HepG2 (cell line): ENCODE measurements around the gene CHPF. TPM values are rescaled to one million over a fixed set of nuclear protein-coding genes. Genes with fewer than 3 reads are reported as not detected.

Experiments
- DNMT1 ChIP-seq: sonication (generic); formaldehyde crosslinking; IDR thresholded peaks from 2 replicates; pipeline ENCODE4 v1.5.1; 2020; ENCODE audit warnings: mild to moderate bottlenecking, missing genetic modification reagents
- EEA1 ChIP-seq: sonication (generic); formaldehyde crosslinking; IDR thresholded peaks from 2 replicates; pipeline ENCODE4 v1.5.1; 2020; ENCODE audit warnings: mild to moderate bottlenecking, missing genetic modification reagents, borderline replicate concordance
- FOXM1 ChIP-seq: sonication (generic); formaldehyde crosslinking; IDR thresholded peaks from 2 replicates; pipeline ENCODE4 v1.5.0; 2020; ENCODE audit warnings: missing genetic modification reagents
- NFKBIZ ChIP-seq: IDR thresholded peaks from 2 replicates; pipeline ENCODE4 v1.6.1; 2018; ENCODE audit warnings: missing genetic modification reagents, missing compliant biosample characterization
- SAP130 ChIP-seq: IDR thresholded peaks from 2 replicates; pipeline ENCODE4 v1.6.1; 2016; ENCODE audit warnings: low read depth
- SP1 ChIP-seq, 2 experiments: fragments of 450-650 bp in 1 of 2; sonication (generic) in 1 of 2; formaldehyde crosslinking in 1 of 2; IDR thresholded peaks; 2 replicates each; pipeline versions ENCODE4 v1.4.0 to v1.6.1; 2016 to 2020; ENCODE audit warnings: missing genetic modification reagents in 1 of 2
- ZNF136 ChIP-seq: sonication (generic); formaldehyde crosslinking; IDR thresholded peaks from 2 replicates; pipeline ENCODE4 v1.8.1; 2022; ENCODE audit warnings: low read depth, mild to moderate bottlenecking, moderate library complexity, missing genetic modification reagents
- ZNF850 ChIP-seq: sonication (generic); formaldehyde crosslinking; conservative IDR thresholded peaks from 2 replicates; pipeline ENCODE4 v1.9.0; 2021; ENCODE audit warnings: mild to moderate bottlenecking, missing genetic modification reagents
- ZSCAN30 ChIP-seq: sonication (generic); formaldehyde crosslinking; IDR thresholded peaks from 2 replicates; pipeline ENCODE4 v1.5.0; 2020; ENCODE audit warnings: mild to moderate bottlenecking, missing genetic modification reagents
- polyA plus RNA-seq, 8 experiments: library from polyadenylated mRNA; depleted of rRNA in 3 of 8; stranded (reverse) in 7 of 8; unstranded in 1 of 8; fragments of >200 nt; fragmentation: Illumina TruSeq in 4 of 8; extraction: Trizol in 4 of 8; gene quantifications; 2 replicates each; pipeline versions ENCODE4 v1.2.1 to v1.2.3, GENCODE V29; 2011 to 2016; ENCODE audit warnings: low read depth in 4 of 8, missing spikeins in 1 of 8, mixed read lengths in 1 of 8; ENCODE audit not compliant: insufficient read depth in 1 of 8
- total RNA-seq, 5 experiments: library from RNA; depleted of rRNA; stranded (reverse); fragments of >200 nt; fragmentation: Illumina TruSeq; extraction: Trizol; gene quantifications; 2 replicates each; pipeline ENCODE4 v1.2.3, GENCODE V29; 2016; ENCODE audit warnings: low read depth in 1 of 5
- TF ChIP-seq, protein P1 (sequence below), 2 experiments: sonication (generic) in 1 of 2; formaldehyde crosslinking in 1 of 2; IDR thresholded peaks; 2 replicates each; pipeline versions ENCODE4 v1.4.0 to v1.6.1; 2016 to 2020; ENCODE audit warnings: borderline replicate concordance in 1 of 2, low read depth in 1 of 2, mild to moderate bottlenecking in 1 of 2, missing genetic modification reagents in 1 of 2
- TF ChIP-seq, protein P2 (sequence below): IDR thresholded peaks from 2 replicates; pipeline ENCODE4 v1.6.1; 2016; ENCODE audit warnings: mild to moderate bottlenecking
- TF ChIP-seq, protein P3 (sequence below): sonication (generic); formaldehyde crosslinking; conservative IDR thresholded peaks from 2 replicates; pipeline ENCODE4 v1.4.0; 2020; ENCODE audit warnings: mild to moderate bottlenecking, missing genetic modification reagents, moderate library complexity

The CHPF gene
- total and polyA plus RNA-seq, 2 of the 13 experiments (the other 11 are each of a cell fraction or from before 2014, with no cell fraction given): 79.6 to 111 TPM

DNA sequence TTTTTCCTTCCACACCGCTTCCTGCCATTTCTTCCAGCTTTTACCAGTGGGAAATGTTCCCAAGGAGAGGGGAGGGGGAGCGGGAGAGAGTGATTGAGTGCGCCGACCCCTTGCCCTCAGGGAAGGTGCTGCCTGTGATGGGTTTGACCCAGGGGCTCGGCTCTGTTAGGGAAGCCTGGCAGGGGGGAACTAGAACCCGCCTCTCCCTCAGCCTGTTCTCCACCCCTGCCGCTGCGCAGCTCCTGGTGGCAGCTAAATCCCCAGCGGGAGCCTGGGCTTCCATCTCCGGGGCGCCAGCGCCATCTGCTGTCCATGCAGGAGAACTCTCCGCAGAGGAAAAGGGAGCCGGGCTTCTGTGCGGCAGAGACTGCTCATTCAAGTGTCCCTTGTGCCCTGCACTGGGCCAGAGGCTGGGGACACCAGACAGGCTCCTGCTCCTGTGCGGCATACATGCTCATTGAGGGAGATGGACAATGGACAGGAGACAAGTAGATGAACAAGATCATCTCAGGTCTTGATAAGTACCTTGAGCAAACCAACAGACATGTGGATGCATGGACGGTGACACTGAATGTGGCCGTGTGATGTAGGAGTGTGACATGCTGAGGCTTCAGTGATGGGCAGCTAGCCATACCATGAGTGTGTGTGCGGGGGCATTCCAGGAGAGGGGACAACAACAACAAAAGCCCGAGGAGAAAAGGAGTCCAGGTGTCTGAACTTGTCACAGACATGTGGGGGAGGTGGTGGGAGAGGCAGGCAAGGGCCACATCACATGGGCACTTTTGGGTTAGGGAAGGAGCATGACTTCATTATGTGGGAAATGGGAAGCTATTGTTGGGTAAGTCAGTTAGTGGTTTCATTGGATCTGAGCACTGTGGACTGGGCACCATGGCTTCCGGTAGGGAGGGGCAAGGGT is 13.3 kb downstream of the CHPF start (continued):
- TF ChIP-seq, protein P1, sequence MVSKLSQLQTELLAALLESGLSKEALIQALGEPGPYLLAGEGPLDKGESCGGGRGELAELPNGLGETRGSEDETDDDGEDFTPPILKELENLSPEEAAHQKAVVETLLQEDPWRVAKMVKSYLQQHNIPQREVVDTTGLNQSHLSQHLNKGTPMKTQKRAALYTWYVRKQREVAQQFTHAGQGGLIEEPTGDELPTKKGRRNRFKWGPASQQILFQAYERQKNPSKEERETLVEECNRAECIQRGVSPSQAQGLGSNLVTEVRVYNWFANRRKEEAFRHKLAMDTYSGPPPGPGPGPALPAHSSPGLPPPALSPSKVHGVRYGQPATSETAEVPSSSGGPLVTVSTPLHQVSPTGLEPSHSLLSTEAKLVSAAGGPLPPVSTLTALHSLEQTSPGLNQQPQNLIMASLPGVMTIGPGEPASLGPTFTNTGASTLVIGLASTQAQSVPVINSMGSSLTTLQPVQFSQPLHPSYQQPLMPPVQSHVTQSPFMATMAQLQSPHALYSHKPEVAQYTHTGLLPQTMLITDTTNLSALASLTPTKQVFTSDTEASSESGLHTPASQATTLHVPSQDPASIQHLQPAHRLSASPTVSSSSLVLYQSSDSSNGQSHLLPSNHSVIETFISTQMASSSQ (IDR thresholded peaks at IDR 0.05; ENCODE audit: low read depth): no peak
- TF ChIP-seq, protein P1 (CRISPR knock-in tag; IDR thresholded peaks at IDR 0.05; ENCODE audit: borderline replicate concordance): no peak
- TF ChIP-seq, protein P2, sequence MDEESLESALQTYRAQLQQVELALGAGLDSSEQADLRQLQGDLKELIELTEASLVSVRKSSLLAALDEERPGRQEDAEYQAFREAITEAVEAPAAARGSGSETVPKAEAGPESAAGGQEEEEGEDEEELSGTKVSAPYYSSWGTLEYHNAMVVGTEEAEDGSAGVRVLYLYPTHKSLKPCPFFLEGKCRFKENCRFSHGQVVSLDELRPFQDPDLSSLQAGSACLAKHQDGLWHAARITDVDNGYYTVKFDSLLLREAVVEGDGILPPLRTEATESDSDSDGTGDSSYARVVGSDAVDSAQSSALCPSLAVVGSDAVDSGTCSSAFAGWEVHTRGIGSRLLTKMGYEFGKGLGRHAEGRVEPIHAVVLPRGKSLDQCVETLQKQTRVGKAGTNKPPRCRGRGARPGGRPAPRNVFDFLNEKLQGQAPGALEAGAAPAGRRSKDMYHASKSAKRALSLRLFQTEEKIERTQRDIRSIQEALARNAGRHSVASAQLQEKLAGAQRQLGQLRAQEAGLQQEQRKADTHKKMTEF (CRISPR knock-in tag): no peak
- TF ChIP-seq SAP130 (CRISPR knock-in tag): 0 out of 2 replicates have a peak, but pooled peaks have one; percentile 17
- peak; percentile 41; the same call in 1 of the 2 replicates for TF ChIP-seq DNMT1 (CRISPR knock-in tag)
- TF ChIP-seq, protein P3, sequence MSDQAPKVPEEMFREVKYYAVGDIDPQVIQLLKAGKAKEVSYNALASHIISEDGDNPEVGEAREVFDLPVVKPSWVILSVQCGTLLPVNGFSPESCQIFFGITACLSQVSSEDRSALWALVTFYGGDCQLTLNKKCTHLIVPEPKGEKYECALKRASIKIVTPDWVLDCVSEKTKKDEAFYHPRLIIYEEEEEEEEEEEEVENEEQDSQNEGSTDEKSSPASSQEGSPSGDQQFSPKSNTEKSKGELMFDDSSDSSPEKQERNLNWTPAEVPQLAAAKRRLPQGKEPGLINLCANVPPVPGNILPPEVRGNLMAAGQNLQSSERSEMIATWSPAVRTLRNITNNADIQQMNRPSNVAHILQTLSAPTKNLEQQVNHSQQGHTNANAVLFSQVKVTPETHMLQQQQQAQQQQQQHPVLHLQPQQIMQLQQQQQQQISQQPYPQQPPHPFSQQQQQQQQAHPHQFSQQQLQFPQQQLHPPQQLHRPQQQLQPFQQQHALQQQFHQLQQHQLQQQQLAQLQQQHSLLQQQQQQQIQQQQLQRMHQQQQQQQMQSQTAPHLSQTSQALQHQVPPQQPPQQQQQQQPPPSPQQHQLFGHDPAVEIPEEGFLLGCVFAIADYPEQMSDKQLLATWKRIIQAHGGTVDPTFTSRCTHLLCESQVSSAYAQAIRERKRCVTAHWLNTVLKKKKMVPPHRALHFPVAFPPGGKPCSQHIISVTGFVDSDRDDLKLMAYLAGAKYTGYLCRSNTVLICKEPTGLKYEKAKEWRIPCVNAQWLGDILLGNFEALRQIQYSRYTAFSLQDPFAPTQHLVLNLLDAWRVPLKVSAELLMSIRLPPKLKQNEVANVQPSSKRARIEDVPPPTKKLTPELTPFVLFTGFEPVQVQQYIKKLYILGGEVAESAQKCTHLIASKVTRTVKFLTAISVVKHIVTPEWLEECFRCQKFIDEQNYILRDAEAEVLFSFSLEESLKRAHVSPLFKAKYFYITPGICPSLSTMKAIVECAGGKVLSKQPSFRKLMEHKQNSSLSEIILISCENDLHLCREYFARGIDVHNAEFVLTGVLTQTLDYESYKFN: no peak
- TF ChIP-seq ZSCAN30 (CRISPR knock-in tag): no peak
- no peak for TF ChIP-seq SP1 (IDR thresholded peaks at IDR 0.05)
- TF ChIP-seq SP1 (CRISPR knock-in tag; IDR thresholded peaks at IDR 0.05): no peak
- TF ChIP-seq FOXM1: no peak
- TF ChIP-seq EEA1 (CRISPR knock-in tag): peak; percentile 58; the same call in 1 of the 2 replicates
- no peak for TF ChIP-seq ZNF850 (CRISPR knock-in tag)
- no peak for TF ChIP-seq ZNF136 (CRISPR knock-in tag)
- no peak for TF ChIP-seq NFKBIZ (CRISPR knock-in tag)
